ENCODE results near the gene LRRC28.
A peak's percentile ranks its signal among the peaks of the same experiment; 100 is the strongest.
"Not testable (repeated sequence)": the region's sequence is repeated elsewhere in the genome, so short reads cannot be mapped to it uniquely, and the experiment has no call there.

Gene LRRC28

DNA sequence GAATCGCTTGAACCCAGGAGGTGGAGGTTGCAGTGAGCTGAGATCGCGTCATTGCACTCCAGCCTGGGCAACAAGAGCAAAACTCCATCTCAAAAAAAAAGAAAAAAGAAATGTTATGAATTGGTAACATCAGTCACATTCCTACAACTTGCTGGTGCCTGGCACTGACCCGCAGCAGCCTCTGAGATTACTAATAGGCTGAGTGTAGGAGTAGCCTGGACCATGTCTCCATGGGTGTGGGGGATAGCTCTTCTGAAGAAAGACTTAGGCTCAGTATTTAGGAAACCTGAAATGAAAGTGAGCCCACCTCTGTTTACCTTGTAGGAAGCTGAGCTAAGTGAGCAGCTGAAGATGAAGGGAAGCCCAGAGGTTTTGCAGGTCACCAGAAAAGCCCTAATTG, 148.3 kb downstream of the LRRC28 start:
- H3K4me3 ChIP-seq = no peak overlapping the region
- H3K4me2 ChIP-seq = no peak overlapping the region
- no peaks in the 10 kb centered on the region for H3K36me3 ChIP-seq
- H4K20me1 ChIP-seq = no peaks in the 10 kb centered on the region
- no peaks in the 10 kb centered on the region for H3K27me3 ChIP-seq
- TF ChIP-seq Cebpa-rat (IDR thresholded peaks at IDR 0.05) = no peak
- peaks cover 18% of the 10 kb centered on the region for H3K4me1 ChIP-seq
- H3K9me3 ChIP-seq = no peaks in the 10 kb centered on the region
- no peak overlapping the region for H3K9ac ChIP-seq
- H3K27ac ChIP-seq = no peak overlapping the region

DNA sequence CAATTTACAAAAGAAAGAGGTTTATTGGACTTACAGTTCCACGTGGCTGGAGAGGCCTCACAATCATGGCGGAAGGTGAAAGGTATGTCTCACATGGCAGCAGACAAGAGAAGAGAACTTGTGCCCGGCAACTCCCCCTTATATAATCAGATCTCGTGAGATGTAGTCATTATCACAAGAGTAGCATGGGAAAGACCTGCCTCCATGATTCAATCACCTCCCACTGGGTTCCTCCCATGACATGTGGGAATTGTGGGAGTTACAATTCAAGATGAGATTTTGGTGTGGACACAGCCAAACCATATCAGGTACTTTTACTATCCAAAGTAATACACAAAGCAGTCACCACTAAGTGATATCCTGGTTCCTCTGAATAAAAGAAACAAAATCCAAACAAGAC, 149.9 kb downstream of the LRRC28 start:
- H3K9ac ChIP-seq, H3K27ac ChIP-seq, H3K4me3 ChIP-seq, H3K9me3 ChIP-seq, H3K36me3 ChIP-seq, H3K27me3 ChIP-seq, H4K20me1 ChIP-seq: not testable (repeated sequence)
- peaks cover 26% of the 10 kb centered on the region for H3K4me1 ChIP-seq
- peak overlapping the region; percentile 2; the same call in 1 of the 2 replicates for H3K4me2 ChIP-seq

DNA sequence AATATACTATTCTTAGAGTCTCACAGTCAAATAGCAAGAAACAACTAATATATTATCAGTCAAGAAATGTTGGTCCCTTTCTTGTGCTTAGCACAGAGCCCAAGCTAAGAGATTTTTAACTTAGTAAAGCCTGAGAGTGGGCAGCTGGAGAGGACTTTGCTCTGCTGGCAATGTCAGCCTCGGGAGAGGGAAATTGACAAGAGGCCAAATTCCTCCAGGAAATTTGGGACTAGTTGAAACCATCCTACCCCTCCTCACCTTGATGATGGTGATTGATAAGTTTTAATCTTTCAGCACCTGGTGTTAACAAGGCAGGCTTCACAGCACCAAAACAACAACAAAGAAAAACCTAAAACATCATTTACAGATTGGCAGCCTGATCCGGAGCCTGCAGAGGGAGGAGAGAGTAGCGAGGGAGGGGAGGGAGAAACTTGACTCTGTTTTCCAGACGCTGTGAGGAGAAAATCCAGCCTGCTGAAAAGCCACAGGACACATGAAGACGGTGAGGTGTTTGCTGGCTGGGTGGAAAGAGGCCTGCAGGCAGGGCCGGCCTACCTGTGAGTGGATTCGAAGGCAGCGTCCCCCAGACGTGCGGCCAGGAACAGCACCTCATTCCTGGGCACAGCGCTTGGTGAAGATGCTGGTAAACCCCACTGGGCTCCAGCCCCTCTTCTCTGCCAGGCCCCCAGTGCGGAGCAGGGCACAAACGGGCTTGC, 150.9 kb downstream of the LRRC28 start:
- no peak overlapping the region for H3K4me2 ChIP-seq
- no peaks in the 10 kb centered on the region for H3K27me3 ChIP-seq
- H3K4me3 ChIP-seq = no peak overlapping the region
- H3K36me3 ChIP-seq = no peaks in the 10 kb centered on the region
- H3K27ac ChIP-seq = no peak overlapping the region
- no peaks in the 10 kb centered on the region for H3K9me3 ChIP-seq
- H4K20me1 ChIP-seq = no peaks in the 10 kb centered on the region
- TF ChIP-seq Cebpa-rat (IDR thresholded peaks at IDR 0.05) = no peak
- peaks cover 32% of the 10 kb centered on the region for H3K4me1 ChIP-seq
- no peak overlapping the region for H3K9ac ChIP-seq

DNA sequence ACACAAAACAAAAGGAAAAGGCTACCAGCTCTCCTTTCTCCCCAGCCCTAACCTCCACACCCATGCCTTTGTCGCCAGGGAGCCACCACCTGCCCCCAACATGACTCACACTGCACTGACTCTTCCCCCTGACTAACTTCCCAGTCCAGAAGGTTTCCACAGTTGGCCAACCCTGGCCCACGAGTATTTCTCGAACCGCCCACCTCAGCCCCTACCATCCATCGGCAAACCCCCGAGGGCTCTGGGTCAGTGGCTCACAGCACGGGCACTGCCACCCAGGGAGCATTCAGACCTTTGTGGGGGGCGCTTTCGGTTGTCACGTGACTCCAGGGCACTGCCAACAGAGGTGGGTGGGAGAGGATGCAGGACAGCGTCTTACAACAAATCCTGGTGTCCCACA, 152.3 kb downstream of the LRRC28 start:
- no peak for TF ChIP-seq Cebpa-rat (IDR thresholded peaks at IDR 0.05)
- no peaks in the 10 kb centered on the region for H3K27me3 ChIP-seq
- no peak overlapping the region for H3K4me2 ChIP-seq
- no peak overlapping the region for H3K4me3 ChIP-seq
- no peaks in the 10 kb centered on the region for H3K9me3 ChIP-seq
- peaks cover 46% of the 10 kb centered on the region for H3K4me1 ChIP-seq
- no peaks in the 10 kb centered on the region for H3K36me3 ChIP-seq
- no peak overlapping the region for H3K27ac ChIP-seq
- no peak overlapping the region for H3K9ac ChIP-seq
- H4K20me1 ChIP-seq = no peaks in the 10 kb centered on the region

DNA sequence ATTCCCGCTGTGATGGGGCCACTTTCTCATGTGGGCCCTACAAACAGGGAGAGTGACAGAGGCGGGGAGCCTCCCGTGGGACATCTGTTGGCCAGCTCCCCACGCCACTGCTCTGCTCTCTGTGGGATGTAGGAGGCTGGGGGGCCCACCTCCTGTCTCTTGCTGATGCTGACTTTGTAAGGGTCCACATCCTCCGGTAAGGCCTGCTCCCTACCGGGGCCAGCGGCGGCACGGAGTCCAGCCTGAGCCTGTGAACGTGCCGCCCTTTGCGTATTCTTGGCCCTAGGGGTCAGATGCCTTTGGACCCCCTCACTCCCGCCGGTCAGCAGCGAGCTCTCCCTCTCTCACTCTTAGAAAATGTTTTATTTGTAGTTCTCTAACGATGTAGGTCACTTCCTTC, 153.2 kb downstream of the LRRC28 start:
- no peaks in the 10 kb centered on the region for H4K20me1 ChIP-seq
- no peaks in the 10 kb centered on the region for H3K9me3 ChIP-seq
- no peak overlapping the region for H3K9ac ChIP-seq
- H3K4me1 ChIP-seq = peaks cover 47% of the 10 kb centered on the region
- H3K27me3 ChIP-seq = no peaks in the 10 kb centered on the region
- no peaks in the 10 kb centered on the region for H3K36me3 ChIP-seq
- TF ChIP-seq Cebpa-rat (IDR thresholded peaks at IDR 0.05) = no peak
- no peak overlapping the region for H3K4me3 ChIP-seq
- no peak overlapping the region for H3K27ac ChIP-seq
- no peak overlapping the region for H3K4me2 ChIP-seq

DNA sequence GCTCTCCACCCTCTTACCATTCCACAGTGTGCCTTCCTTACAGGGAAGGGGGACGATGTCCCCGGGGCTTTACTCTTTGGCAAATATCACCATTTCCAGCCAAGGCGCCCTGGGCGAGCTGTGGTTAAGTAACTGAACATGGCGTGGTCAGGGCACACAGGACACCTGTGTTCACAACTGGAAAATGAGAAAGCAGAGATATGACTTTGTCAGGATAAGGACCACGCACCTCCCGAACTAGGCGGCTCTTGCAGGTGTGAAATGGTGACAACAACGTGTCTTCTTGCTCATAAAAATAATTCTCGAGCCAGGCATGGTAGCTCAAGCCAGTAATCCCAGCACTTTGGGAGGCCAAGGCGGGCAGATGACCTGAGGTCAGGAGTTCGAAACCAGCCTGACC, 154.8 kb downstream of the LRRC28 start:
- no peak for TF ChIP-seq Cebpa-rat (IDR thresholded peaks at IDR 0.05)
- Histone ChIP-seq H3K36me3 (no peaks in the 10 kb centered on the region), H3K4me2 (no peak overlapping the region), H3K4me3 (no peak overlapping the region), H3K4me1 (peaks cover 57% of the 10 kb centered on the region), H3K27me3 (no peaks in the 10 kb centered on the region), H3K9ac (no peak overlapping the region), H3K9me3 (no peaks in the 10 kb centered on the region), H4K20me1 (no peaks in the 10 kb centered on the region), H3K27ac (no peak overlapping the region)

DNA sequence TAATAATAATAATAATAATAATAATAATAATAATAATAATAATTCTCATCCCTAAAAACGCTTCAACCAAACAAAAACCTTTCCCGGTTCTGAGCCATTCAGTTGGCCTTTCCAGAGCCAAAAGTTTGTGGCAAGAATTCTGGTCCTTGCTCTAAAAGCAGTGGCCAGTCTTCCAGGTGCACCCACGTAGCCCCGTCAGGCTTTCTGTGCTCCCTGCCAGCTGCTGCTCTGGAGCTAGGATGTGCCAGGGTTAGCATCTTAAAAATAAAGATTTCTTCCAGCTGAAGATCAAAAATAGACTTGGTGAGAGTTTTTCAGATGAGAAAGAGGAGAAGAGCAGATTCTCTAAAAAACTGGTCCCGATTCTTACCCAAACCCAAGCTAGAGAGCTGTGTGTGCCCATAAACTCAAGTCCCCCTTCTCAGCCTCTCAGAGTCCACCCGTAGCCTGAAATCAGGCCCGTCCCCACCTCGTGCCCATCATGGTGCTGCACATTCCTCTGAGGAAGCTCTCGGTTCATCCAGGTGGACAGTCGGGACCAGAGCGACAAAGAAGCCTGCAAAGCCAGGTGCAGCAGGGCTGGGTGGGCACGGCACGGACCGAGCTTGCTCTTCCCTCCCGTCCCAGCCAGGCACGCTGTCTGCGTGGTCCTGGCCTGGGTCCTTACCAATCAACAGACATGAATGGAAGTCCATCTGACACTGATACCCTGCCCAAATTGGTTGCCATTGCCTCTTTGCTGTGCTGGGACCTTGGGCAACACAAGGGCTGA, 155.6 kb downstream of the LRRC28 start:
- Histone ChIP-seq H3K9me3 (0 out of 2 replicates have a peak, but pooled peaks cover 4% of the 10 kb centered on the region), H3K36me3 (no peaks in the 10 kb centered on the region), H3K9ac (no peak overlapping the region), H3K4me3 (no peak overlapping the region), H3K27ac (peak overlapping the region; percentile 42; the same call in 1 of the 2 replicates), H3K4me2 (peak overlapping the region; percentile 78; the same call in 1 of the 2 replicates), H4K20me1 (no peaks in the 10 kb centered on the region), H3K27me3 (no peaks in the 10 kb centered on the region), H3K4me1 (peaks cover 56% of the 10 kb centered on the region)
- no peak for TF ChIP-seq Cebpa-rat (IDR thresholded peaks at IDR 0.05)

DNA sequence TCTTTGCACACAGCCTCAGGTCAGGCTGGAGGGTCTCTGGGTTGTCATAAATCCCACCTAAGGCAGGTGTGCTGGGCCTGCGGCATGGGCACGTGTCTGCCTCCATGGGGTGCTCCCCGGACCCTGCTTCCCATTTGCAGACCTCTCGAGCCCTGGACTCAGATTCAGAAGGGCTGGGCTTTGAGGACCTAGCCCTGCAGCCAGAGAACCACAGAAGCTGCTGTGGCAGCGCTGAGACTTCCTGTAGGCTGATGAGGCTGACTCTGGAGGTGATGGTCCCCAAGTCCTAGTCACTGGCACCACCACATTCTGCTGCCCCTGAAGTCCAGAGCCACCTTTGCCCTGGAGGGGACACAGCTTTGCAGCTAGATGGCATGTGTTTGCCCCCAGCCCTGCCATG, 156.4 kb downstream of the LRRC28 start:
- 0 out of 2 replicates have a peak overlapping the region, but pooled peaks have one; percentile 1 for H3K9ac ChIP-seq
- H3K4me3 ChIP-seq = no peak overlapping the region
- no peaks in the 10 kb centered on the region for H3K27me3 ChIP-seq
- TF ChIP-seq Cebpa-rat (IDR thresholded peaks at IDR 0.05) = no peak
- no peaks in the 10 kb centered on the region for H4K20me1 ChIP-seq
- peak overlapping the region; percentile 42; the same call in 1 of the 2 replicates for H3K27ac ChIP-seq
- H3K4me2 ChIP-seq = peak overlapping the region; percentile 78
- no peaks in the 10 kb centered on the region for H3K36me3 ChIP-seq
- peaks cover 64% of the 10 kb centered on the region for H3K4me1 ChIP-seq
- H3K9me3 ChIP-seq = 0 out of 2 replicates have a peak, but pooled peaks cover 4% of the 10 kb centered on the region

DNA sequence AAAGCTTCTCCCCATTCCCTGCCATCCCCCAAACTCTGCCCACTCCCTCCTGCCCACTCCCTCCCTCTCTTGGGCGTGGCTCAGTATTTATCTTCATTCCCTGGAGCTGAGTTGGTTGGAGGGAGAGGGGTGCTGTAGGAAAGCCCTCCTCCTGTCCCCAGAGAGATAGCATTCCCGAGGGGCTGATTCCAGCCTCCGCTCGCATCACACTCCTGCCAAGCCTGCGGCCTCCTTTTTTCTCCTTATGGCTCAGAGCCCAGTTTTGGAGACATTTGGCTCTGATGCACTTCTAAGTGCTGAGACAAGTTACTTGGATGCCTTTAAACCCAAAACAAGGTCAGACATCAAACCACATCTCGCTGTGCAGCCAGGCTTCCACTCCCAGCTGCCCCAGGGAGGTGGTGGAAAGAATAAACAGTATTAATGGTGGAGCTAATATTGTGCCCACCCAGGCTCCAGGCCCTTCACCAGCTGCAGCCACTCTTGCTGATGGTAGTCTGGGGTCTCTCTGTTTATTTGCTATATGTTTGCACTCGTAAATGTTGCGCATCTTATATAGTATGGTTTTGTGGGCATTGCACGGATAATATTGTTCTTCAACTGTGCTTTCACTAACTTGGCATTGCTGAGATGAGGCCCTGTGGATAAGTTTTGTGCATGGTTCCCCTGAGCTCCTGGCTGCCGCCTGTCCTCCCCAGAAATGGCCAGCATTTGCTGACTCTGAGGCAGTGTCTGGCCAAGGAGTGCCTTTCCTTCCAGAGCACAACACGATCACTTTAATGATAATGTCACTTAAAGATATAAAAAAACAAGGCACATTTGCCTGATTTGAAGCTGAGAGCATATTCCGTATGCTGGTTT, 157.2 kb downstream of the LRRC28 start:
- H3K9ac ChIP-seq = 0 out of 2 replicates have a peak overlapping the region, but pooled peaks have one; percentile 1

More for the DNA sequence above, 157.2 kb downstream of the LRRC28 start:
- Histone ChIP-seq H3K4me1 (peaks cover 71% of the 10 kb centered on the region), H3K36me3 (no peaks in the 10 kb centered on the region), H3K4me2 (peak overlapping the region; percentile 78), H3K27me3 (no peaks in the 10 kb centered on the region), H3K4me3 (no peak overlapping the region), H3K27ac (peak overlapping the region; percentile 42), H4K20me1 (no peaks in the 10 kb centered on the region), H3K9me3 (0 out of 2 replicates have a peak, but pooled peaks cover 4% of the 10 kb centered on the region)
- no peak for TF ChIP-seq Cebpa-rat (IDR thresholded peaks at IDR 0.05)

Measured in BLaER1 (cell line).